LNCAP (cell line): ENCODE measurements around the gene RBPJL.

Experiments
- CTCF ChIP-seq: fragments of 450-650 bp; IDR thresholded peaks from 2 replicates; pipeline ENCODE4 v1.5.1; 2017; ENCODE audit warnings: mild to moderate bottlenecking

The RBPJL gene

GRCh38 chr20:45346291-45346718, 39.7 kb downstream of the RBPJL start:
- no peak for TF ChIP-seq CTCF

GRCh38 chr20:45346851-45347250, 40.2 kb downstream of the RBPJL start:
- no peak for TF ChIP-seq CTCF

- no peak for TF ChIP-seq CTCF
Measured at GRCh38 chr20:45347297-45347935, 40.8 kb downstream of the RBPJL start.

GRCh38 chr20:45347936-45348778, 41.5 kb downstream of the RBPJL start, which contains the start of gene SDC4:
Gene SDC4, minus strand, starts transcription at chr20:45348424. Its CDS starts 40 bp downstream, at chr20:45348384.
- TF ChIP-seq CTCF: no peak

GRCh38 chr20:45350217-45350616, 43.6 kb downstream of the RBPJL start:
- TF ChIP-seq CTCF: no peak

GRCh38 chr20:45352729-45353128, 46.1 kb downstream of the RBPJL start:
- TF ChIP-seq CTCF: no peak

- TF ChIP-seq CTCF: no peak
Measured at GRCh38 chr20:45353746-45354145, 47.1 kb downstream of the RBPJL start.
